Ovary (tissue), 3 donors: ENCODE data around the gene SIAH3.

Experiments
- CTCF ChIP-seq, 3 donors: fragments of 450-650 bp in 2 of 3; fragments of 200-600 bp in 1 of 3; IDR thresholded peaks; one replicate each; pipeline versions ENCODE4 v1.5.1 to v1.8.0; 2016 to 2022; ENCODE audit warnings: antibody characterized with exemption in 3 of 3, mild to moderate bottlenecking in 1 of 3
- POLR2A ChIP-seq: fragments of 450-650 bp; IDR thresholded peaks from one replicate; pipeline ENCODE4 v1.6.1; 2017; ENCODE audit warnings: antibody characterized with exemption, mild to moderate bottlenecking, moderate library complexity
- donor health status: DM: no; HTN: no; CAD: no.

GRCh38 chr13:45851956-45852355 lies 403 bp upstream of the SIAH3 start:
- TF ChIP-seq POLR2A = no peak
- TF ChIP-seq CTCF (IDR thresholded peaks at IDR 0.05) = no peak
